ENCODE results near the gene COL6A3.

DNA sequence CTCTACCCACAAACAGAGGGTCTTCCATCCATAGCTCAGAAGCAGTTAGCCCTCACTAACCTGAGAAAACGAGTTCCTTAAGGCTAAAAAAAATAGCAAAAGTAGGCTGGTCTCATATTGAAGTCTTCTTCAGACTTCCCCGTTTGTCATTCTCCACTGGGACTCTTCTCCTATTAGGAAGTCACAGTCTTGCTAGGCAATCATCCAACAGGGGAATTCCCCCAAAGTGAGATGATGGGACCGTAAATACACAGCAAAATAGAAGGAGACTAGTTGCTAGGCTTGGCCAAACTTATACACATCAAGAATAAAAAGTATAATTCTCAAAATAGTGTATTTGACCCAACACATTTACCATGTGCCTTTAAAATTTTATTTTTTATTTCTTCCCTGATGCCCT is 34.3 kb downstream of the COL6A3 start:
- TF ChIP-seq CTCF (conservative IDR thresholded peaks at IDR 0.05 in 1 of 2, IDR thresholded peaks at IDR 0.05 in 1 of 2; ENCODE audit: low read depth in 1 of 2, low read length in 2 of 2) (no peak), EZH2 (IDR thresholded peaks at IDR 0.05; ENCODE audit: low read length, missing control alignments) (no peak)
